Left lung (tissue), 10 donors: ENCODE results near the gene RAB13. TPM values are rescaled to one million over a fixed set of nuclear protein-coding genes. Genes with fewer than 3 reads are reported as not detected.

Experiments used
- ATAC-seq: fragments of 200-7000 bp; cut with Tn5 transposase; one replicate; pipeline ENCODE4 v1.9.1; 2020; ENCODE audit warnings: moderate library complexity
- DNase-seq, 4 donors: peaks; one replicate each; pipeline ENCODE4 v3.0.0-alpha.2; 2013 to 2020
- H3K27ac ChIP-seq, 2 donors: fragments of 200-600 bp; sonication (generic) in 1 of 2; one replicate each; pipeline versions ENCODE4 v1.5.0 to v1.8.0; 2020 to 2021
- H3K27me3 ChIP-seq, 2 donors: fragments of 200-600 bp; sonication (generic) in 1 of 2; one replicate each; pipeline versions ENCODE4 v1.5.0 to v1.8.0; 2020 to 2021
- H3K36me3 ChIP-seq, 2 donors: fragments of 200-600 bp; sonication (generic) in 1 of 2; one replicate each; pipeline versions ENCODE4 v1.5.0 to v1.8.0; 2020 to 2021
- H3K4me1 ChIP-seq, 2 donors: fragments of 200-600 bp; one replicate each; pipeline ENCODE4 v1.8.0; 2021
- H3K4me3 ChIP-seq, 2 donors: fragments of 200-600 bp; sonication (generic) in 1 of 2; one replicate each; pipeline versions ENCODE4 v1.5.0 to v1.8.0; 2020 to 2021; ENCODE audit warnings: mild to moderate bottlenecking in 1 of 2
- H3K9me3 ChIP-seq, 2 donors: fragments of 200-600 bp; sonication (generic) in 1 of 2; one replicate each; pipeline versions ENCODE4 v1.5.0 to v1.8.0; 2020 to 2021
- intact Hi-C, 2 donors: fragments of 100-400 bp; cut with DNase I; formaldehyde crosslinking; loops; one replicate each; pipeline versions ENCODE4 v1.11.2 to v1.14.2; 2022
- polyA plus RNA-seq, 6 donors: library from polyadenylated mRNA; unstranded; fragments of 120-200 nt; gene quantifications; one replicate each; pipeline ENCODE4 v1.2.1, GENCODE V29; 2013; ENCODE audit not compliant: insufficient read length in 6 of 6
- total RNA-seq, 2 donors: library from RNA; stranded (reverse); fragmentation: NEBNext Ultra II Directional; extraction: Animal tissue kit (Norgen Biotek cat#: 25700); gene quantifications; one replicate each; pipeline ENCODE4 v1.2.1, GENCODE V29; 2021
- TF ChIP-seq, protein P1 (sequence below), 2 donors: fragments of 200-600 bp; sonication (generic) in 1 of 2; IDR thresholded peaks; one replicate each; pipeline versions ENCODE4 v1.5.0 to v1.8.0; 2021; ENCODE audit warnings: antibody characterized with exemption in 2 of 2
- donor health status: DM: no; HTN: yes; CAD: no.
- donor health status: DM: no; HTN: no; CAD: no.

Gene RAB13
- total and polyA plus RNA-seq, 8 donors, result 122 to 171 (median 157) TPM

GRCh38 chr1:153956997-153957715, 29.0 kb downstream of the RAB13 start:
- Histone ChIP-seq H3K4me1 (peaks cover 28 to 68% of the 10 kb centered on the region in 2 donors), H3K4me3 (peak overlapping the region; percentile 76 to 85), H3K36me3 (peaks cover 0 to 51% of the 10 kb centered on the region in 2 donors), H3K9me3 (no peaks in the 10 kb centered on the region), H3K27me3 (no peaks in the 10 kb centered on the region), H3K27ac (peak overlapping the region in 1 of 2 donors; percentile 93)
- ATAC-seq (no peak), DNase-seq (no peak)
- TF ChIP-seq, protein P1, sequence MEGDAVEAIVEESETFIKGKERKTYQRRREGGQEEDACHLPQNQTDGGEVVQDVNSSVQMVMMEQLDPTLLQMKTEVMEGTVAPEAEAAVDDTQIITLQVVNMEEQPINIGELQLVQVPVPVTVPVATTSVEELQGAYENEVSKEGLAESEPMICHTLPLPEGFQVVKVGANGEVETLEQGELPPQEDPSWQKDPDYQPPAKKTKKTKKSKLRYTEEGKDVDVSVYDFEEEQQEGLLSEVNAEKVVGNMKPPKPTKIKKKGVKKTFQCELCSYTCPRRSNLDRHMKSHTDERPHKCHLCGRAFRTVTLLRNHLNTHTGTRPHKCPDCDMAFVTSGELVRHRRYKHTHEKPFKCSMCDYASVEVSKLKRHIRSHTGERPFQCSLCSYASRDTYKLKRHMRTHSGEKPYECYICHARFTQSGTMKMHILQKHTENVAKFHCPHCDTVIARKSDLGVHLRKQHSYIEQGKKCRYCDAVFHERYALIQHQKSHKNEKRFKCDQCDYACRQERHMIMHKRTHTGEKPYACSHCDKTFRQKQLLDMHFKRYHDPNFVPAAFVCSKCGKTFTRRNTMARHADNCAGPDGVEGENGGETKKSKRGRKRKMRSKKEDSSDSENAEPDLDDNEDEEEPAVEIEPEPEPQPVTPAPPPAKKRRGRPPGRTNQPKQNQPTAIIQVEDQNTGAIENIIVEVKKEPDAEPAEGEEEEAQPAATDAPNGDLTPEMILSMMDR (IDR thresholded peaks at IDR 0.05), result no peak
- intact Hi-C loops, result no loop called here

DNA sequence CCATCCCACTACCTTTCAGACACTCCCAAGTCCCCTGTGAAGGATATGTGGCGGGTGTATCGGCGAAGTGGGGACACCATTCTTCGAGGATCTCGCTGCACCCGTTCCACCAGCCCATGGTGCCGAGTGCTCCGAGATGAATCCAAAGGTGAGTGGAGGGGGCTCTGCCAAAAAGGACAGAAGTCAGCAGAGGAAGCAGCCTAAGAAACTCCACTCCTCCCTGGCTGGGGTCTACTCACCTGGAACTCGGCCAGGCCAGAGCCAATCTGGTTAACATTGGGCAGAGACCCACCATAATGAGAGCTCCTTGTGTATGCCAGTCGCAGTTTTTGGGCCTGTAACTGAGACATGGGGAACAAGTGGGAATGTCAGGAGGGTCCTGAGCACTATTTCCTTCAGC, 31.3 kb downstream of the RAB13 start:
- Histone ChIP-seq H3K36me3 (peaks cover 0 to 58% of the 10 kb centered on the region in 2 donors), H3K4me1 (peaks cover 19 to 44% of the 10 kb centered on the region in 2 donors), H3K27ac (no peak overlapping the region), H3K27me3 (no peaks in the 10 kb centered on the region), H3K4me3 (no peak overlapping the region), H3K9me3 (no peaks in the 10 kb centered on the region)
- TF ChIP-seq, protein P1 (IDR thresholded peaks at IDR 0.05), result no peak
- no peak for ATAC-seq
- intact Hi-C loops, result no loop called here
- DNase-seq, result no peak

- Histone ChIP-seq H3K36me3 (peaks cover 0 to 61% of the 10 kb centered on the region in 2 donors), H3K27ac (no peak overlapping the region), H3K27me3 (no peaks in the 10 kb centered on the region), H3K4me3 (no peak overlapping the region), H3K9me3 (no peaks in the 10 kb centered on the region), H3K4me1 (peaks cover 14 to 35% of the 10 kb centered on the region in 2 donors)
- intact Hi-C loops, result no loop called here
- ATAC-seq (no peak), DNase-seq (no peak)
- TF ChIP-seq, protein P1 (IDR thresholded peaks at IDR 0.05), result no peak
These were observed 32.2 kb downstream of the RAB13 start for GRCh38 chr1:153953859-153954365.

DNA sequence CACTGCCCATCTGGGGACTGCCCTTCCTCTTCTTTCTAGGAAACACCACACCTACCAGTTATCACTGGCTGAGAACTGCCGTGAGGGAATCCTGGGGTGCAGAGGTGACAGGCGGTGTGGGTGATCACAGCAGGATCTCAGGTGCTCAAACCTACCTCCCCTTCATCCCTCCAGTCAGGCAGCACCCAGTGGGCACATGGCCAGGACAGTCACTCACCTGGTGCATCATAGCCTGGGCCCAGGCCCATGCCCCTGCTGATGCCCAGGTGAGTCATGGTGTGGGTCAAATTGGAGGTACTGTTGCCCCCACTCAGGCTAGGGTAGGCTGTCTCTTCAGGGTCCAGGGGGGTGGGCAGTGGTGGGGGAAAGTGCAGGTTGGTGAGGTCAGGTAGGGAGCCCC, 34.3 kb downstream of the RAB13 start:
- ATAC-seq (no peak), DNase-seq (no peak)
- peaks cover 0 to 81% of the 10 kb centered on the region in 2 donors for H3K36me3 ChIP-seq
- no peaks in the 10 kb centered on the region for H3K27me3 ChIP-seq
- H3K27ac ChIP-seq, result no peak overlapping the region
- peaks cover 7 to 33% of the 10 kb centered on the region in 2 donors for H3K4me1 ChIP-seq
- intact Hi-C loops, result no loop called here
- no peak overlapping the region for H3K4me3 ChIP-seq
- no peaks in the 10 kb centered on the region for H3K9me3 ChIP-seq
- TF ChIP-seq, protein P1 (IDR thresholded peaks at IDR 0.05), result no peak

- no peaks in the 10 kb centered on the region for H3K9me3 ChIP-seq
- intact Hi-C loops, result no loop called here
- ATAC-seq, result no peak
- H3K4me3 ChIP-seq, result no peak overlapping the region
- no peaks in the 10 kb centered on the region for H3K27me3 ChIP-seq
- H3K4me1 ChIP-seq, result peaks cover 4 to 29% of the 10 kb centered on the region in 2 donors
- TF ChIP-seq, protein P1 (IDR thresholded peaks at IDR 0.05), result no peak
- H3K36me3 ChIP-seq, result peaks cover 0 to 81% of the 10 kb centered on the region in 2 donors
- no peak for DNase-seq
- H3K27ac ChIP-seq, result no peak overlapping the region
These were observed 35.0 kb downstream of the RAB13 start for GRCh38 chr1:153951183-153951582.
